ENCODE data around the gene ZNF490.
"Not testable (repeated sequence)": the region's sequence is repeated elsewhere in the genome, so short reads cannot be mapped to it uniquely, and the experiment has no call there.

The ZNF490 gene

DNA sequence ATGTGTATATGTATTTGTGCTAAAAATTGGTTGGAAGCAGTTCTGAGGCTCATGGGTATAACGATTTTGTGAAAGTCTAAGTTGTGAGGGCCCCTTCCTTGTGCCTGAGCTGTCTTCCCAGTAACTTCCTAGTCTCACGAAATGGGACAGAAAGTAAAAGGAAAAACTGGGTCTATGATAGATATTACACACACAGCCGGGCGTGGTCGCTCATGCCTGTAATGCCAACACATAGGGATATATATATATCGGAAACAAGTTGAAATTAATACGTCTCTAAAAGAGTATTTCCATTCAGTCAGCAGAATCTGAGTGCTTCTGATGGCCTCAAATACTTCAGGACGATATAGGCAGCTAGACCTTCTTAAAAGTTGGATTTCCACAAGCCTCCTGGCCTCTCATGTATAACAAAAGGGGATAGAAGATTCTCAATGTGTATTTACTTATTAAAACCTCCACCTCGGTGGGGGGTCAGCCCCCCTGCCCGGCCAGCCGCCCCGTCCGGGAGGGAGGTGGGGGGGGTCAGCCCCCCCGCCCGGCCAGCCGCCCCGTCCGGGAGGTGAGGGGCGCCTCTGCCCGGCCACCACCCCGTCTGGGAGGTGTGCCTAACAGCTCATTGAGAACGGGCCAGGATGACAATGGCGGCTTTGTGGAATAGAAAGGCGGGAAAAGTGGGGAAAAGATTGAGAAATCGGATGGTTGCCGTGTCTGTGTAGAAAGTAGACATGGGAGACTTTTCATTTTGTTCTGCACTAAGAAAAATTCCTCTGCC, 10.8 kb upstream of the ZNF490 start:
- DNase-seq (ENCODE audit: low spot score): not testable (repeated sequence)

DNA sequence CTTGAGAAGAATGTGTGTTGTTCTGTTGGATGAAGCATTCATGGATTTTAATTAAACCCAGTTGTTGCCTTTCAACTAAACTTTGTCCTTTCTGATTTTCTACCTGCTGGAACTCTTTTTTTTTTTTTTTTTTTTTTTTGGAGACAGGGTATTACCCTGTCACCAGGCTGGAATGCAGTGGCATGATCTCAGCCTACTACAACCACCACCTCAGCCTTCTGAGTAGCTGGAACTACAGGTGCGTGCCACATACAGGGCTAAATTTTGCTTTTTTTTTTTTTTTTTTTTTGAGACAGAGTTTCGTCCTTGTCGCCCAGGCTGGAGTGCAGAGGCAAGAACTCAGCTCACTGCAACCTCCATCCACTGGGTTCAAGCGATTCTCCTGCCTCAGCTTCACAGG, 7.0 kb upstream of the ZNF490 start:
- no peak for DNase-seq (ENCODE audit: low spot score)

DNA sequence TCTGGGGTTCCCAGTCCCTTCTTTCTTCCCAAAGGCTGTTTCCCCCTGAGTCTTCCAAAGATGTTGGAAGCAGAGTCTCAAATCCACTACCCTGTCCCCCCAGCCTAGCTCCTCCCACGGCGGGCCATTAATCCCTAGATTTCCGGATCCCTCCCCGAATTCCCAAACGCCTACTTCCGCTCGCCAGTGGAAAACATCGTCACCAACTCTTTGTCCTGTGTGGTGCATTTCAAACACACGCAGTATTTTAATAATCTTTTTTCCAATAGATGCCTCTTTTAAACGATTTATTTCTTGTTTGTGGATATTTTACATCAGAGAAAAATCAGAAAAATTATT, 717 bp upstream of the ZNF490 start:
- peak; percentile 84 for DNase-seq (ENCODE audit: low spot score)

DNA sequence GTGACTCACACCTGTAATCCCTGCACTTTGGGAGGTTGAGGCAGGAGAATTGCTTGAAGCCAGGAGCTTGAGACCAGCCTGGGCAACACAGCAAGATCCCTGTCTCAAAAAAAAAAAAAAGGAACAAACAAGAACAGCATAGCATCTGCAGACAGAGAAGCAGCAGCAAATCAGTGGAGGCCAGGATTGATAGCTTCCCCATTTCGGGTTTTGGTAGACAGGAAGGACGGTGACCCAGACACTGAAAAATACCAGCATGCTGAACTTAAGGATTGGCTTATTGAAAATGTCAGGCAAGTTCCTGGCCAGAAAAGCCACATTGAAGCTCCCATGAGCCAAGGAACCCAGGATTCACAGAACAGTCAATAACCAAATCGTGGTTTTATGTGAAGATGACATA, 3.0 kb downstream of the ZNF490 start:
- no peak for DNase-seq (ENCODE audit: low spot score)

DNA sequence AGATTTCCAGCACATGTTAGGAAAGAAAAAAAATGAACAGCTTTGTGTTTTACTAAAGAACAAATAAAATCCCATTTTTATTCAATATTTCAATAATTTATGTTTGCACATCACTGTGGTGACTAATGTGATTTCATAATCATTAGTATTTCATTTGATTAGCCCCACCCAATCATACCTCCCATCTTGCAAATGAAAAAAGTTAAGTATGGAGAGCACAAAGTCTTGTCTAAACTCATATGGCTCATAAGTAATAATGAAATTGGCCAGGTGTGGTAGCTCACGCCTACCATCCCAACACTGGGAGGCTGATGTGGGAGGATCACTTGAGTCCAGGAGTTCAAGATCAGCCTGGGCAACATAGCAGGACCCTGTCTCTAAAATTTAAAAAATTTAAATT, 3.8 kb downstream of the ZNF490 start:
- no peak for DNase-seq (ENCODE audit: low spot score)

DNA sequence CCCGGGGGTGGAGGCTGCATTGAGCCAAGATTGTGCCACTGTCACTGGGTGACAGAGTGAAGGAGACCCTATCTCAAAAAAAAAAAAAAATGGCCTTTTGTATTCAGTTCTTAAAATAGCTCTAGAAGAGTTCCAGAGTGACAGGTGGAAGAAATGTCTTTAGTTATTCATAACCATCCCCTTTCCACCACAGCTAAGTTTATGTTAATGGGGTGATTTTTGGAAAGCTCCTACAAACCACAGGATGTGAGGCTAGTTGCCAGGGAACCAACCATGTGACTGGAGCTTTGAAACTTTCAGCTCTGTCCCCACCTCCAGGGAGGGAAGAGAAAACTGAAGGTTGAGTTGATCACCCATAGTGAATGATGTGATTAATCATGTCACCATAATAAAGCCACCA, 6.9 kb downstream of the ZNF490 start:
- no peak for DNase-seq (ENCODE audit: low spot score)

DNA sequence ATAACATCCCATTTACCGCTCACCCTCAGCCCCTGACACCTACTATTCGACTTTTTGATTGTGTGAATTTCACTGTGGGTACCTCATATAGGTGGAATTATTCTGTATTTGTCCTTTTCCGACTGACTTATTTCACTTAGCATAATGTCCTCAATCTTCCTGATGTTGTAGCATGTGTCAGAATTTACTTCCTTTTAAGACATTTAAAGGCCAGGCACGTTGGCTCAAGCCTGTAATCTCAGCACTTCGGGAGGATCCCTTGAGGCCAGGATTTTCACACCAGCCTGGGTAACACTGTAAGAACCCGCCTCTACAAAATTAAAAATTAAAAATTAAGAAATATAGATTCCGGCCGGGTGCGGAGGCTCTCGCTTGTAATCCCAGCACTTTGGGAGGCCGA, 13.0 kb downstream of the ZNF490 start:
- DNase-seq (ENCODE audit: low spot score): no peak

DNA sequence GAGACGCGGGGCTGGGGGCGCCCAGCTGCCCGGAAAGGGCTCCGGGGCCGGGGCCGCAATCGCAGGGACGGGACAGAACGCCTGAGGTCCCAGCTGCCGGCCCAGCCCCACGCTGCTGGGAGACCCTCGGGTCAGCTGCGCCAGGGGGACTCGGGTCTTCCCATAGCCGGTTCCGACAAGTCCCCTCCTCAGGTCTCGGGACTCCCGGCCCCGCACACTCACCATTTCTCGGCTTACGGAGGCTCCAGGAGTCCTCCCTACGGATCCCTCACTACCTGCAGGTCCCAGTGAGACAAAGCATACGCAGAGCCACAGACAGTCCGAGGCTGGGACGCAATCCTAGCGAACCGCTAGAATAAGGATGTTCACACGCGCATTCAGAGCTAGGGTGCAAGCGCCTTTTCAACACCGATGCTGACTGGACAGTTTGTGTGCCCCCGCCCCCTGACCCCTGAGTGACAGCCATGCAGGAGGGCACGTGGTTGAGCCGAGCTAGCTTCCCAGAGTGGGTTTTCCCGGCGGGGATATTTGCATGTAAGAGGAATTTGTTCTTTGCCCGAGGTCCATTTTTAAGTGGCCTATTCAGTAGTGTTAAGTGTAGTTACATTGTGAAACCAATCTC, 13.6 kb downstream of the ZNF490 start:
- DNase-seq (ENCODE audit: low spot score): no peak

DNA sequence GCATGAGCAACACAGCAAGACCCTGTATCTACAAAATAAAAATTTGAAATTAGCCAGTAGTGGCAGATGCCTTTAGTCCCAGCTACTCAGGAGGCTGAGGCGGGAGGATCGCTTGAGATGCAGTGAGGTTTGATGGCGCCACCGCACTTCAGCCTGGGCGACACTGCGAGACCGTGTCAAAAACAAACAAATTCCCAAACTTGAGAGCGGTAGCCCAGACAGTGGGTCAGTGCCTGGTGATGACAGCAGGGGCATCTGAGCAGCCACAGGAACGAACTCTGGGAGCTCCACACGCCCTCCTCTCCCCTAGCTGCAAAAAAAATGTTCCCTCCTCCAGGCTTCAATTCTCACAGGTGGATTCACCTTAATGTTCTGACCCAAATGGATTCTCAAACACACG, 14.1 kb downstream of the ZNF490 start:
- DNase-seq (ENCODE audit: low spot score): no peak

DNA sequence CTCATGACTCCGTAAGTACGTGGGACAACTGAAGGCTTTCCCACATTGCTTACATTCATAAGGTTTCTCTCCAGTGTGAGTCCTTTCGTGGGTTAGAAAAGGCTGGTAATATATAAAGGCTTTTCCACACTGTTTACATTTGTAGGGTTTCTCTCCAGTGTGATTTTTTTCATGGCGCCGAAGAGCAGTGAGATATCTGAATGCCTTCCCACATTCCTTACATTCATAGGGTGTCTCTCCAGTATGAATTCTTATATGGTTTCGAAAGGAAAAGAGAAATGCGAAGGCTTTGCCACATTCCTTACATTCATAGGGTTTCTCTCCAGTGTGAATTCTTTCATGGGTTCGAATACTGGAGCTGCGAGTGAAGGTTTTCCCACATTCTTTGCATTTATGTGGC, 29.5 kb downstream of the ZNF490 start:
- DNase-seq (ENCODE audit: low spot score): no peak

DNA sequence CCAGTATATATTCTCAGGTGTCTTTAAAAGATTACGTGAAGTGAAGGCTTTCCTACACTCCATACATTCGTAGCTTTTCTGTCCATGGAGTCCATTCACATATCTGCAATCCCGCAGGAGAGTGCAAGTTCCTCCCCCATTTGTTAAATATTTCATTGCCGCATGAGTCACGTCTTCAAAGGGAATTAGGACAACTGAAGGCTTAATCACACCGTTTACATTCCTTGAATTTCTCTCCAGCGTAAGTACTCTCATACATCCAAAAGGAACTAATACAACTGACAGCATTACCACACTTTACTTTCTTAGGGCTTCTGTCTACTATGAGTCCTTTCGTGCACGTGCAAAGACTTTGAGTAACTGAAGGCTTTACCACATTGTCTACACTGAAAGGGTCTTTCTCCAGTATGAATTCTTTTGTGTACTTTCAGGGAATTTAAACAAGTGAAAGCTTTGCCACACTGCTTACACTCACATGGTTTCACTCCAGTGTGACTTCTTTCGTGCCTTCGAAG, 30.4 kb downstream of the ZNF490 start:
- peak; percentile 23 for DNase-seq (ENCODE audit: low spot score)

DNA sequence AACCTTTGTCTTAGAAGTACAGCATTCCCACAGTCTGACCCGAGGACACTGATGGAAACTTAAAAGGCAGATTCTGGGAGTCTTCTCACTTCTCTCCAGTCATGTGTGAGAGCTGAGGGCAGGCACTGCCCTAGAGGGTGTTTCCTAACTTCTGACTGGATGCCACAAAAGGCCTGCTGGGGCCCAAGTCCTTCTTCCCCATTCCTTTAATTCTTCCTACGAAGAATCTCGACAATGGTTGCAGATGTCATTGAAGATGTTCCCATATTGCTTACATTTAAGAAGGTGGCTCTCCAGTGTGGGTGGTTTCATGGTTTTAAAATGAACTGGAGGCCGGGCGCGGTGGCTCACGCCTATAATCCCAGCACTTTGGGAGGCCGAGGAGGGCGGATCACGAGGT, 32.0 kb downstream of the ZNF490 start:
- no peak for DNase-seq (ENCODE audit: low spot score)

DNA sequence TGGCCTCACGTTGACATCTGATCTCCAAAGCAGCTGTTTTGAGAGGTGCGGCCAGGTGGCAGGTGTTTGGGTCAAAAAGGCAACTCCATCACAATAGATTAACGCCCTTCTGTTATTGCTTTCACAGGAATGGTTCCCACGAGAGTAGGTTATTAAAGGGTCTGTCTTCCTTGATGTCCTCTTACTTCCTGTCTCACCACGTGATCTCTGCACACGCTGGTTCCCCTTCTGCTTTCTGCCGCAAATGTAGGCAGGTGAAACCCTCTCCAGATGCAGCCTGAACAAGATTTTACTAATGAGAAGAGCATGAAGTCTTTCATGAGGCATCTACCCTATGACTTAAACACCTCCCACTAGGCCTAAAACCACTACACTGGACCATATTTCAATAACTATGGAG, 36.6 kb downstream of the ZNF490 start:
- no peak for DNase-seq (ENCODE audit: low spot score)

DNA sequence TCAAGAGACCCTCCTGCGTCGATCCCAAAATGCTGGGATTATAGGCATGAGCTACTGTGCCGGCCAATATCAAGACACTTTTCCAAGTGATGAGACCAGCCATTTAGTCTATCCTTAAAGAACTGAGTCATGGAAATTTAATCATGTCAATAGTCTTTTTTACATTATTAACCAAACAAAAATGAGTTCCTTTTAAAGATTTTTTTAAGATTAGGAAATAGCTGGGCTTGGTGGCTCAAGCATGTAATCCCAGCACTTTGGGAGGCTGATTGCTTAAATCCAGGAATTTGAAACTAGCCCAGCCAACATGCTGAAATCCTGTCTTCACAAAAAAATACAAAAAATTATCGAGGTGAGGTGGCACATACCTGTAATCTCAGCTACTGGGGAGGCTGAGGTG, 42.7 kb downstream of the ZNF490 start:
- no peak for DNase-seq (ENCODE audit: low spot score)

DNA sequence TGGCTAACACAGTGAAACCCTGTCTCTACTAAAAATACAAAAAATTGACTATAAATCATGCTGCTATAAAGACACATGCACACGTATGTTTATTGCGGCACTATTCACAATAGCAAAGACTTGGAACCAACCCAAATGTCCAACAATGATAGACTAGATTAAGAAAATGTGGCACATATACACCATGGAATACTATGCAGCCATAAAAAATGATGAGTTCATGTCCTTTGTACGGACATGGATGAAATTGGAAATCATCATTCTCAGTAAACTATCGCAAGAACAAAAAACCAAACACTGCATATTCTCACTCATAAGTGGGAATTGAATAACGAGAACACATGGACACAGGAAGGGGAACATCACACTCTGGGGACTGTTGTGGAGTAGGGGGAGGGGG, 44.2 kb downstream of the ZNF490 start:
- DNase-seq (ENCODE audit: low spot score): not testable (repeated sequence)

DNA sequence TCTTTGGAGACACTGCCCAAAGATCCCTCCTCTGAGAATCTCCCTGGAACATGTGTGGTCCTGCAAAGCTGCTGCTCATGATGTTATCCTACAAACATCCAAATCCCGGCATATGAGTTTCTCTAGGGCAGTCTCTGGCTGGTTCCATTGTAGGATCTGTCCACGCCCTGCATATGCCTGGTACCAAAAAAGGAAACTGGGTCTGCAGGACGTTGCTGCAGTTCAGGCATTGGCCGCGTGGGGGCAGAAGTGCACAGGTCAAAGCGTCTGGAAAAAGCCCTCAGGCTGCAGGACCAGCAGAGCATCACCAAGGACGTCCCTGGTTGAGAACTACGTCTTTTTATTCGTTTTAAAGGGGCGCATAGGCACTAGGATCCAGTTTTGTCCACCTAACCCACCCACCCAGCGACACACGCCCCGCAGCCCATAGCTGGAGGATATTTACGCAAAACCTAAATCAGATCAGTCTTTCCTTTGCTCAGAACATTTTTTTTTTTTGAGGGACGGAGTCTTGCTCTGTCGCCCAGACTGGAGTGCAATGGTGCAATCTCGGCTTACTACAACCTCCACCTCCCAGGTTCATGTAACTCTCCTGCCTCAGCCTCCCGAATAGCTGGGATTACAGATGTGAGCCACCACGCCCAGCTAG, 46.5 kb downstream of the ZNF490 start:
- DNase-seq (ENCODE audit: low spot score): peak; percentile 81

DNA sequence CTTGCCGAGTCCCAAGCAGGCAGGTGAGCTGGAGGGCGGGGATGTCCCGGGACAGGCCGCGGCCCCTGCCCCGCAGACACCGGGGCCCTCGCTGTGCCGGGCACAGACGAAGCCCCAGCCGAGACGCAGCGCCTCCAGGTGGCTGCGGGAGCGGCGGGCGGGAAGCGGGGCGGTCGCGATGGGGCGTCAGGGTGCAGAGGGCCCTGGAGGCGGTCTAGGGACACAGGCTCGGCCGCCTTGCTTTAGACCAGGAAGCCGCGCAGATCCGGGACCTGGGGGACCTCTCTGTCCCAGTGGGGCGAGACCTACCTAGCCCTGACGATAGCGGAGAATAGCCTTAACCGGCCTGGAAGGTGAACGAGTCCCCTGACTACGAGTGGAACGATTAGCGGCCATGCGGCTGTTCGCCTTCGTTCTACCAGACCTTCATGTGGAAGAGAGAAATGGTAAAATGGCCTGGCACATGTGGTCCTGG, 55.1 kb downstream of the ZNF490 start:
- DNase-seq (ENCODE audit: low spot score): no peak

DNA sequence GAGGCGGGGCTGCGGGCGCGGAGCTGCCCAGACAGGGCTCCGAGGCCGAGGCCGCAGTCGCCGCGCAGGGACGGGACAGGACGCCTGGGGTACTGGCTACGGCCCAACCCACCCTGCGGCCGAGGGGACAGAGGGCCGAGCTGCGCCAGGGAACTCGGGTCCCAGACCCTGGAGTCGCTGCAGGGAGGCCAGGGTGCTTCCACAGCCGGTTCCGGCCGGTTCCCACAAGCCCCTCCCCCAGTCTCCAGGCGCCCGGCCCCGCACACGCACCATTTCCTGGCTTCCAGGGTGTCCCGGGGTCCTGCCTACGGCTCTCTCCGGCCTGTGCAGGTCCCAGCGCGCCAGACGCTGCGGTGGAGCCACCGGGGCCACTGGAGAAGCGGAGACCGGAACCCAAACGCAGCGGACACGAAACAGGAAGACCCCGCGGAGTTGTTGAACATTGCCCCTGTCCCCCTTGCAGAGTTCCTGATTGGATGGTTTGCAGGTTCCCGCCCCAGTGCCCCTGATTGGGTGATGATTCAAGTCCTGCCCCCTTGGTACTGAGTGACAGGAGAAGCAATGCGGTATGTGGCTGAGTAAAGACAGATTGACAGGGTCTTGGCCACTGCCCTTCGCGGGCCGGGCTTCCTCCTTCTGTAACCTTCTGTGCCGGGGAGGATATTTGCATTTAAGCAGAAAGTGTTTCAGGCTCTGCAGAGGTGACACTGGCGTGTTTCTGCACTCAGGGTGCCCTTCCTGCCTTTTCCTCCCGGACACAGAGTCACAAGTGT, 59.4 kb downstream of the ZNF490 start, which contains the start of gene ZNF564:
Gene ZNF564 (minus strand): TSS at position 423 of the 773 bp plus-strand sequence. CDS start 150 bp downstream, at position 273.
- peak; percentile 97 for DNase-seq (ENCODE audit: low spot score)

DNA sequence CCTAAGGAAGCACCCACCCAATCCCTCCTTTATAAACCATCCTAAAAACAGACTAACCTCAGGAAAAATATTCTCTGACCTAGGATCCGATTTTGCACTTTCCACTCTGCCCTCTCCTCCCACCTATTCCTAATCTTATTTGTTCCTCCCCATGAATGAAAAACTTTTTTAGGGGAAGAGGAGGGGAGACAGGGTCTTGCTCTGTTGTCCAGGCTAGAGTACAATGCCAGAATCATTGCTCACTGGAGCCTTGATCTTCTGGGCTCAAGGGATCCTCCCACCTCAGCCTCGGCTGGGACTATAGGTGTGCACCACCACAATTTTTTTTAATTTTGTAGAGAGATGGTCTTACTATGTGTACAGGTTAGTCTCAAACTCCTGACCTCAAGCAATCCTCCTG, 63.7 kb downstream of the ZNF490 start:
- no peak for DNase-seq (ENCODE audit: low spot score)

DNA sequence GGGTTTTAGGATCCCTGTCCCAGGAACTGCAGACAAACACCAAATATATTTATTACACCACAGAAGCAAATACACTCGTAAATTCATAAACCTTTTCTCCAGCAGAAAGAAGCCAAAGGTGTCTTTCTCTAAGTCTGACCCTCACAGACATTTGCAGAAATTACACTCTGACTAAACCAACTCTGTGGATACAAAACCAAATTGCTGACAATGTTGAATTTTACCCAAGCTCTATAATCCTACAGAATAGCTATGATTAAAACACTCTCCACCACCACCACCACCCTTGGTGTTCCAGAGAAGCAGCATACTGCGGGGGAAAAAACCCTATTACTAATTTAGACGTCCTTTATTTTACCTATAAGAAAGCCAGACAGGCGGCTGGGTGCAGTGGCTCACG, 64.5 kb downstream of the ZNF490 start:
- no peak for DNase-seq (ENCODE audit: low spot score)

DNA sequence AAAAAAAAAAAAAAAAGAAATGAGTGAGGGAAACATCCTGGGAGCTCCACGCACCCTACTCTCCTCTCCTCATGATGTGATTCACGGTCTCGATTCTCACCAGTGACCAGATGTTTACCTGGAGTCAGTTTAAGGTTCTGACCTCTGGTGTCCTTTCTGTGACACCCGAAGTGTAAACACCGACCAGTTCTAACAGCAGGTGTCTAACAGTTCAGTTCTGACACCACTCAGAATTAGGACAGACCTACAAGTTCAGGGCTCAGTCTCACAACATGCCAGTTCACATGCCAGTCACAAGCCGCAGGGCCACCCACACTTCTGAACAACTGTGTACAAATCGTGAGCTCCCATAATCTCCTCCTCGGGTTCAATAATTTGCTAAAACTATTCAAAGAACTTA, 65.3 kb downstream of the ZNF490 start:
- DNase-seq (ENCODE audit: low spot score): no peak

DNA sequence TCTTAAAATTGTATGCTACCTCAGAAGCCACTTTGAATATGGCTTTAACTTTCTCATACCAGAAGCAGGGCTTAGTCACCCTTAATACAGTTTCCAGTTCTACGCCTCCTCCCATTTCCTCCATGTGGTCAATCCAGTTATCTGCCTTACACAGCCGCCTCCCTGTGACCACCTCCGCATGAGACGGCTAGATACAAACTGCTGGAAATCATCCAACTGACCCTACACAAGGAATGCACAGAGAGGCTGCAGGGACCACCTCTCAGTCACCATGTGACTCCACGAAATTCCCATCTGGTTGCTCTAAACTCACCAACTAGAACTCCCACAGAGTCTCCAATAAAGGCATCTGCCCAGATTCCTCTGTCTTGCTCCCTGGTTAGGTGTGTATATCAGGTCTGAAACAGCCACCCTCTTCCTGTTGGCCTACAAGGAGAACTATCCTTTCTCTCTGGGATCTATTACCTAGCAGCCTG, 66.2 kb downstream of the ZNF490 start:
- no peak for DNase-seq (ENCODE audit: low spot score)
